ENCODE measurements around the gene PPIL1.

The PPIL1 gene

DNA sequence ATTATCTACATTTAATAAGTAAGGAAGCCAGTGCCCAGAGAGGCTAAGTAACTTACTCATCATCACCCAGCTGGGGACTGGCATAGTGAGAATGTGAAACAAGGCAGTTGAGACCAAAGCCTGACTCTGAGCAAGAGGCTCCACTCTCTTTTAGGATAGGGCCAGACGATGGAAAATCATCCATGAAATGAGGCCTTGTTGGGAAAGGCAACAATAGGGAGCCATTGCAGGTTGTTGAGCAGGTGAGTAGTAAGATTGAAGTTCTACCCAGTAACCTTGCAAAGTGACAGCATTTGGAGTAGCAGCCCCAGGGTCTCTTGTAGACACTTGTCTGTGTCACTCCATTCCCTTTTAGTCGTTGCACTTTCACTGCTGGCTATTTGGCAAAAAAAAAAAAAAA lies 32.8 kb downstream of the PPIL1 start:
- TF ChIP-seq AEBP2 (tag by site-specific recombination; IDR thresholded peaks at IDR 0.05; ENCODE audit: borderline replicate concordance): no peak
- no peak for TF ChIP-seq ZNF302 (tag by site-specific recombination; IDR thresholded peaks at IDR 0.05; ENCODE audit: low read depth)
- peak; percentile 91 for TF ChIP-seq ZNF16 (tag by site-specific recombination; IDR thresholded peaks at IDR 0.05; ENCODE audit: low read depth)
- H3K9me3 ChIP-seq (ENCODE audit: control insufficient read depth, insufficient read depth, low read depth, low read length): no peaks in the 10 kb centered on the region
- H3K27ac ChIP-seq (ENCODE audit: extremely low read depth, low read depth, low read length): no peak overlapping the region
- ChIA-PET POLR2A (interaction anchor here (0.7 to 1.9 kb wide), 2 partner anchors 11 to 121 kb away, joined by 3 to 6 read pairs; no protein-coding TSS in a partner anchor), CTCF (interaction anchor here (2.1 kb wide), 1 partner anchor 9 kb away, joined by 23 read pairs; no protein-coding TSS in a partner anchor)
- H3K4me1 ChIP-seq (ENCODE audit: control insufficient read depth, insufficient read depth, low read length): no peaks in the 10 kb centered on the region
- H3K36me3 ChIP-seq (ENCODE audit: control insufficient read depth in 2 of 2, insufficient read depth in 1 of 2, low read length in 2 of 2): no peaks in the 10 kb centered on the region
- no peak overlapping the region for H3K4me3 ChIP-seq (ENCODE audit: low read depth, low read length)

- TF ChIP-seq BCL11B (tag by site-specific recombination; IDR thresholded peaks at IDR 0.05; ENCODE audit: low read depth) (no peak), ZNF132 (tag by site-specific recombination; IDR thresholded peaks at IDR 0.05; ENCODE audit: borderline replicate concordance) (no peak), ZNF76 (tag by site-specific recombination; IDR thresholded peaks at IDR 0.05; ENCODE audit: borderline replicate concordance, low read depth) (no peak), ZSCAN18 (tag by site-specific recombination; IDR thresholded peaks at IDR 0.05) (no peak), GLIS1 (tag by site-specific recombination; IDR thresholded peaks at IDR 0.05) (no peak), ZNF248 (tag by site-specific recombination; IDR thresholded peaks at IDR 0.05) (no peak), ZNF768 (tag by site-specific recombination; IDR thresholded peaks at IDR 0.05) (no peak), KLF16 (tag by site-specific recombination; IDR thresholded peaks at IDR 0.05) (no peak), REPIN1 (tag by site-specific recombination; IDR thresholded peaks at IDR 0.05; ENCODE audit: low read depth) (no peak), YY2 (tag by site-specific recombination; IDR thresholded peaks at IDR 0.05) (no peak), ZBTB21 (tag by site-specific recombination; IDR thresholded peaks at IDR 0.05) (no peak), FEZF1 (tag by site-specific recombination; IDR thresholded peaks at IDR 0.05) (no peak)
- TF ChIP-seq, protein P1, sequence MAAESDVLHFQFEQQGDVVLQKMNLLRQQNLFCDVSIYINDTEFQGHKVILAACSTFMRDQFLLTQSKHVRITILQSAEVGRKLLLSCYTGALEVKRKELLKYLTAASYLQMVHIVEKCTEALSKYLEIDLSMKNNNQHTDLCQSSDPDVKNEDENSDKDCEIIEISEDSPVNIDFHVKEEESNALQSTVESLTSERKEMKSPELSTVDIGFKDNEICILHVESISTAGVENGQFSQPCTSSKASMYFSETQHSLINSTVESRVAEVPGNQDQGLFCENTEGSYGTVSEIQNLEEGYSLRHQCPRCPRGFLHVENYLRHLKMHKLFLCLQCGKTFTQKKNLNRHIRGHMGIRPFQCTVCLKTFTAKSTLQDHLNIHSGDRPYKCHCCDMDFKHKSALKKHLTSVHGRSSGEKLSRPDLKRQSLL (tag by site-specific recombination; IDR thresholded peaks at IDR 0.05): no peak
- ChIA-PET CTCF (interaction anchor here (2.1 kb wide), 1 partner anchor 10 kb away, joined by 23 read pairs; no protein-coding TSS in a partner anchor), POLR2A (interaction anchor here (1.0 to 1.9 kb wide), 2 partner anchors 8 to 12 kb away, joined by 3 to 6 read pairs; no protein-coding TSS in a partner anchor)
- H3K36me3 ChIP-seq (ENCODE audit: control insufficient read depth in 2 of 2, insufficient read depth in 1 of 2, low read length in 2 of 2): no peaks in the 10 kb centered on the region
- no peaks in the 10 kb centered on the region for H3K9me3 ChIP-seq (ENCODE audit: control insufficient read depth, insufficient read depth, low read depth, low read length)
- H3K4me1 ChIP-seq (ENCODE audit: control insufficient read depth, insufficient read depth, low read length): no peaks in the 10 kb centered on the region
- no peak overlapping the region; the same call in 1 of the 2 replicates for H3K4me3 ChIP-seq (ENCODE audit: low read depth, low read length)
- no peak overlapping the region for H3K27ac ChIP-seq (ENCODE audit: extremely low read depth, low read depth, low read length)
Observed at GRCh38 chr6:36840432-36841403, 33.9 kb downstream of the PPIL1 start.

Data from HEK293 (cell line).